ENCODE data around the gene ETV3.
"Not testable (repeated sequence)": the region's sequence is repeated elsewhere in the genome, so short reads cannot be mapped to it uniquely, and the experiment has no call there.

ETV3 gene

DNA sequence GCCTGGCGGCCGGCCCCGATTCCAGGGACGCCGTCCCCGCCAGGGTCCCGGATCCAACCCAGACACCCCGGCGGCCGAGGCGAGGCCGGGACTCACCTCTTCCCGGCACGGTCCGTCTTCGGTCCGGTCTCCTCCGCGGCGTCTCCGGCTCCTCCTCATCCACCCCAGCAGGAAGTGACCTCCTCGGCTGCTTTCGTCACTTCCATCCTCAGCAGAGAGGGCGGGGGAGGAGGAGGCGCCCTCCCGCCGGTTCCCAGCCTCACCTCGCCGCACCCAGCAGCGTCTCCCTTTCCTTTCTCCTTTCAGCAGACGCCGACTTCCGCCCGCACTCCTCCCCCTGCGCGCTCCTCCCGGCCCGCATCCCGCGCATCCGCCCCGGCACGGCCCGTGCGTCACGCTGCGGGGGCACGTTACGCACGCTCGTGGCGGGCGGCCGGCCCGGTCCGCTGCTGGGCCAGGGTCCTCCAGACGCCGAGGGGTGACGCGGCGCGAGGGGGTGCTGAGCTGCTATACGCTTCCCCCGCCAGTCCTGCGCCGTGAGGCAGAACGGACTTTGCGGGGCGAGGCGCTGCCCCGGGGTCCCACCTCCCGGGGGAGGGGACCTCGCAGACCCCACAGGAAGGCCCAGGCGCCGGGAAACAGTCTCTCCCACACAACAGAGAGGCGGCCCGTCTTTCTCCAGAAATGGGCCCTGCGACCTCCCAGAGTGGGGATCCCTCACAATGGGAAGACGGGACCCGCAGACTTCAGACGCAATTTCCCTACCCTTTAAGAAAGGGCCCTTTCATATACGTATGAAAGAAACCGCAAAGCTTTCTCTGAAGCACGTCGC lies at the start of gene ETV3:
ETV3 (minus strand) TSS at position 176 of the 832 bp plus-strand sequence. CDS start 2,043 bp downstream, outside the sequence.
- DNase-seq, result peak; percentile 91

DNA sequence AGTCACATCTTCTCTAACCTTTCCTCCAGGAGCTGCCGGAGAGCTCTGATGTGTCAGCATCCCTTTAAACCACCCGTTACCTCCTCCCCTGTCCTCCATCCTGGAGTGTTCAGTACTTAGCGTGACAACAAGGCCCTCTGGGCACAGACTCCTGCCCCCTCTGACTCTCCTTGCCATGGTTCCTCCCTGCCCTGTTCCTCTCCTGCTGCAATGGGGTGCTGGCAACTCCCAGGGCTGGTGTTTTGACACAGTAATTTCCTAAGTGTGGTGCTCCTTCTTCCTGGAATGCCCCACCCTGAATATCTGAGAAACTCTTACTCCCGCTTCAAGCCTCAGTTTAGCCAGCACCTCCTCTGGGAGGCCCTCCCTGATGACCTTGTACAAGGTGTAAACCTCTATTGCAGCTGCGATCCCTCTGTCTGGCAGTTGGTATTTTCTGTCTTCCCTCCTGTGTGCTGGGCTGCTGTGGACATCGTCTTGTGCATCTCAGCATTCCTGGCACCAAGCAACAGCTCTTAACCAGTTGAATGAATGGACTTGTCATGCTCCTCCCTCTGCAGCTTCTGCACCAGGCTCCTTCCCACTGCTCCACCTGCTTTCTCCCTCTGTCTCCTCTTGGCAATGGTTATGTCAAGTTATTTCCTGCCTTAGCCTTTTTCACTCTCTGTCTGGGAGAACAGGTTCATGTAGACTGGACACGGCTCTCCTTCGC lies 48.2 kb upstream of the ETV3 start:
- DNase-seq, result no peak

DNA sequence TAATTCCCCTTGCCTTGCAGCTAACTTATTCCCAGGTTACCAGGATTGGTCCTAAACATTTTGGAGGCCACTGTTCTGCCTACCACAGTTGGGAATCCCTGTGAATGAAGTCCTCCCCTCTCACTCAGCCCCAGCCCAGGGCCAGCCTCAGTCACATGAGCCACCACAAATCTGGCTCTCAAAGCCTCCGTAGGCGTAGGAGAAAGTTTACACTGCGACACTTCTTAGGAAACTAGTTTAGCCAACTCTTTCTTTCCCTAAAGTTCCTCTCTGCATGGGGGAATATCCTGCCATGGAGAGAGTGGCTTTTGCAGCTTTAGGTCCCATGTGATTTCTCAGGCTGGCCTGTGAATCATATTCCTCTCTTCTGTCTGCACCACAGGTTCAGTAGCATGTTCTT lies 45.7 kb upstream of the ETV3 start:
- no peak for DNase-seq

DNA sequence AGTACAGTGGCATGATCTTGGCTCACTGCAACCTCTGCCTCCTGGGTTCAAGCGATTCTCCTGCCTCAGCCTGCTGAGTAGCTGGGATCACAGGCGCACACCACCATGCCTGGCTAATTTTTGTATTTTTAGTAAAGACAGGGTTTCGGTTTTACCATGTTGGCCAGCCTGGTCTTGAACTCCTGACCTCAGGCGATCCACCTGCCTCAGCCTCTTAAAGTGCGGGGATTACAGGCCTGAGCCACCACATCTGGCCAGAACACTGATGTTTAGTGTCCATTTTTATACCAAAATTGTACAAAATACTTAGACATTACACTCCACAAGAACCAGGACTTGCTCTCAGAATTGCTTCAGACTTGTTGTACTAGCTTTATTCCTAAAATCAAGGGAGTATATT lies 44.2 kb upstream of the ETV3 start:
- not testable (repeated sequence) for DNase-seq

DNA sequence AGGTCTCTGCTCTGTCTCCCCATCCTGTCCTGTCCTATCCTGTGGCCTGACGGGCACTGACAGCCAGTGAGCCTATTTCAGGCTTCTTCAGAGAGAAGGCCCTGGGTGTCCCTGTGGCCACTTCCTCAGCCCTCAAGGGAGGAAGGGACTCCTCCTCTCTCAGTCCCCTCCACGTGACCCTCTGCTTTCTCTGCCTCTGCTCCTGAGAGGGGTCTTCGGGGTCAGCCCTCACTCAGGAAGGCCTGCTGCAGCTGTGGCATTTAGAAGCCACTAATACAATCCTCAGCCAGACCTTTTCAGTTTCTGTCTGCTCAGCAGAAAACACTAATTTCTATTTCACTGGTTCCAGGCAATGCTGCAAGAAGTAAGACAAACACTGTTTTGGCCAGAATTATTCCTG lies 43.6 kb upstream of the ETV3 start:
- DNase-seq, result no peak

DNA sequence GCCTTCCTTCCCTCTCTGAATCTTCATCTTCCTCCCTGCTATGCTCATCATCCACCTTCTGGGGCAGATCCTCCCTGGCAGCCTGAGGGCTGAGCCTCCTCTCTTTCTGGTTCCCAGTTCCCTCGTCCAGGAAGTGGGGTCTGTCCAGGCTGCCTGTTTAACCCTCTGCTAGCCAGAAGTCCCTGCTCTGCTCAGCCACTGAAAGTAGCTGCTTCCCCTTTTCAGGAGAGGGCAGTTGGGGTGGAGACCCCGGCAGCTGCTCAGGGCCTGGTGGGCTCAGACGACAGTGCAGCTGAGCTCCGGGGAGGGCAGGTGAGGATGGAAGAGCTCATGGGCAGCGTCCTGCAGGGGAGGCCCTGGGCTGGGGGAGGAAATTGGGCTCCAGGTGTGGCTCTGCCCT lies 43.1 kb upstream of the ETV3 start:
- no peak for DNase-seq

DNA sequence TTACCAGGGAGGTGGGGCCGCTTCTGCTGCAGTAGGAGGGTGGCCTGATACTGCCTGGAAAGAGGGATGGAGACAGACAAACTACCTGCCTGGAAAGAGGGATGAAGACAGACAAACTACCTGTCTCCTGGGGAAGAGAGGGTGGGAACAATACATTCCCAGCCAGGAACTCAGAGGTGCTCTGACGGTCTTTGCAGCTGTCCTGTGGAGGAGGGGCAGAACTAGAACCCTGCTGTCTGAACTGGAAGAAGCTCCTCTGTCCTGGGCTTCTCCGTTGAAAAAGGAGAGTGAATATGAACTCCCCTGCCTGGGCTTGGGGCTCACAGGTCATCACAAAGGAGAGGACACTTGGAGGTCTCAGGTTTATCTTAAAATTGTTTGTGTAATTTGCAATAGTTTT lies 40.3 kb upstream of the ETV3 start:
- DNase-seq, result no peak

DNA sequence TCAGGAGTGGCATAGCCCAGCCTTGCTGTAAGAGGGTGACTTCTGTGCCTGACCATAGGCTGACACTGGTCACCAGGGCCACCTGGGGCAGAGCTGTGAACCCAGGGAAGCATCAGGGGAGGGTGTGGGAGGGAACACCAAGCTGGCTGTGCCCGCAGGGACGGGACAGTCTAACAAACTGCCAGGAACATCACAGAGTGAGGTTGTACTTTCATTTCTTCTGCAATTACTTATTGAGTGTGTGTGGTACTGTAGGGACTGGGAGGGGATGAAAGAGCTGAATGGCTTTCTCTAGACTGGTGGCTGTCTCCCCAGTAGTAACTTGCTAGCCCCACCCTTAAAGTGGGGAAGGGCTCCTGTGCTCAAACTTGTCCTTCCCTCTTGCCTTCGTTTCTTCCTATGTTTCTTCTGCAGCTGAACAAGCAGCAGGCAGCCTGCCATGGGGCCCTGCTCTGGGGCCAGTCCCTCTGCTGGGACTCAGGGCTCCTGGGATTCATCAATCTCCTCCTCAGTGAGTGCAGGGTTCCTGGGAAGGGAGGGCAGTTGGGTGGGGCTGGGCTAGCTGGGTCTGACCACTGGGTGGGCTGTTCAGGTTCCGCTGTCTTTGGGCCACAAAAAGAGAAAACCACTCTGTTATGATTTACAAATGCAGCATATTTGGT lies 39.7 kb upstream of the ETV3 start:
- DNase-seq, result no peak

DNA sequence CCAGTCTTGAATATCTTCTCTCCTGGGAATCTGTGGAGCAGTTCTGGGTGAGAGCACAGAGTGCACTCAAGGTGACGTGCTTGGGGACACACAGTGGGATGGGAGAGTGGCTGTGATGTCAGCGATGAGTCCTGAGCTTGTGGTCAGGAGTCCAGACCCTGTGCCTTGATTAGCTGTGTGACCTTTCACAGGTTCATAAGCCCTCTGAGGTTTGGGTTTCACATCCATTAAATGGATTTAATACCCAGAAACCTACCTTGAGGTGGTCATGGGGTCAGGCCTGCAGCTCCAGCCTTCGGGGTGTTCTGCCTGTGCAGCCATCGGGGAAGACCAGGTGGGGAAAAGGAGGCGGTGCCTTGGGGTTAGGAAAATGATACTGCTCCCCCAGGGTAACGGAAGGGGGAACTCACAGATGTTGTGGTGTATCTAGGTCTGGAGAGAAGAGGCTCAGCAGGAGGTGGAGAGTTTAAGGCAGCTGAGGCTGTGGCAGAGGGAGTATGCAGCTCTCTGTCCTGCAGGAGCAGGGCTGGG lies 38.5 kb upstream of the ETV3 start:
- no peak for DNase-seq

DNA sequence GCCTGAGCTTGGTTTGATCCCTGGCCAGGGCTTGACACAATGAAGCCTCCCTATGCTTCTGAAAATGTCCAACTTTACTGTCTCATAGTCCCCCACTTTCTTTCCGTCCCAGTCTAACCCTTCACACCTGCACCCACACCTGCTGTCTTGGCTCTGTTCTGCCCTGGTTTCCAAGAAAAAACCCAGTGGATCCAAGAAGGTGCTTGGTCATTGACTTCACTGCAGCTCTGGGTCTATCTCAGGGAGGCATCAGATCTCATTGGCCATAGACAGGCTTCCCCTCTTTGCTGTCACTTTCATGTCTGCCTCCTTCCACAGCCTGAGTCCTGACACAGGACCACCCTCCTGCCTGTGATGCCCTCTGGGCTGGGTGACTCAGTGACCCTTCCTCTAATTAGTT lies 37.8 kb upstream of the ETV3 start:
- no peak for DNase-seq

DNA sequence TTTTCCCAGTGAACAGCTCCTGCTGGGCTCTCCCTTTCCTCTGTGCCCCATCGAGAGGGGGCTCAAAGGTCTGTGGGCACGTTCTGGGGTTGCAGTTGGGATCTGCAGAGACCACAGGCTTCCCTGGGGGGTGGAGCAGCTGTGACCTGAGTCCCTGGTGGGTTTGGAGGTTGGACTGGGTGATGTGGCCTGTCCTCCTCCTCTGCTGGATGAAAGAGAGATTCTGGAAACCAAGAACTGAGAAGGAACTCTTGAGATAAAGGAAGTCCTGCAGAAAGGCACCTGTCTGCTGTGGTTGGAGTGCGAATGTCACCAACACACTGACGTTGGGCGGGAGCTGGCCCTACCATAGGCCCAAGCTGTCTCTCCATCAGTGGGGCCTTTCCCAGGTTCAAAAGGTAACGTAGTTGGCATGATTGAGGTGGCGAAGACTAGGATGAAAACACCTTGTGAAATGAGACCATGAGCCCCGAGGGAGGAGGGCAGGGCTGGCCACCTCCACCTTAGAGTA lies 35.8 kb upstream of the ETV3 start:
- no peak for DNase-seq

DNA sequence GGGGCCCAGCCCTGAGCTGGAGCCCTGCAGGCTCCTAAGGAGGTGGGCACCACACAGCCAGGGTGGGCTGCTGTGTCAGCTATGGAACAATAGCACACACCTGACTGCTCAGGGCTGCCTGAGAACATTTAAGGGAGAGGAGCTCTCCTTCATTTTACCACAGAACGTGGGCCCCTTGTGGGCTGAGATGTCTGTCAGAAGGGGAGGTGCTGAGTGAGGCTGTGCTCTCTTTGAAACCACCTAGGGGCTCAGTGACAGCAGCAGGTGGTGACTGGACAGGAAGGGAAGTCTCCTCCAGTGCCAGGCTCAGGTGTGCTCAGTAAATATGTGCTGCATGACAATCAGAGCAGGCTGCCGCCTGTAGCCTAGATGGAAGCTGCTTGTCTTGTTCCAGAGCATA lies 35.0 kb upstream of the ETV3 start:
- DNase-seq, result not testable (repeated sequence)

DNA sequence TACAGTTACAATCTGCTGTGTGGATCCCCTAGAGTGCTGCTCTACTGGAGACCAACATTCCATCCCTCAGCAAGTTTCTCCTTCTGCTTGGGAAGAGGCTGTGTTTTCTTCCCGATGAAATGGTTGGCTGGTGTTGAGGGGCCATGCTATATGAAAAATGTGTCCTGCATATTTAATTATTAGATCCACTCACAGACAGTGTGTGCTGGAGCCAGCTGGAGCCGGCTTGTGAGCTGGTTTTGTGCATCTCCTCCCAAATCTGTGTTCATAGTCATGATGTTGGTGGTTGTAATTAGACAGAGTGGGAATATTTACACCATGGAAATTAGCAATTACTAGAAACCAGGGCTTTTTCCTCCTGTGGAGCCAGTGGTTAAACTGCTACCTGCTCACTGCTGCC lies 34.4 kb upstream of the ETV3 start:
- not testable (repeated sequence) for DNase-seq

DNA sequence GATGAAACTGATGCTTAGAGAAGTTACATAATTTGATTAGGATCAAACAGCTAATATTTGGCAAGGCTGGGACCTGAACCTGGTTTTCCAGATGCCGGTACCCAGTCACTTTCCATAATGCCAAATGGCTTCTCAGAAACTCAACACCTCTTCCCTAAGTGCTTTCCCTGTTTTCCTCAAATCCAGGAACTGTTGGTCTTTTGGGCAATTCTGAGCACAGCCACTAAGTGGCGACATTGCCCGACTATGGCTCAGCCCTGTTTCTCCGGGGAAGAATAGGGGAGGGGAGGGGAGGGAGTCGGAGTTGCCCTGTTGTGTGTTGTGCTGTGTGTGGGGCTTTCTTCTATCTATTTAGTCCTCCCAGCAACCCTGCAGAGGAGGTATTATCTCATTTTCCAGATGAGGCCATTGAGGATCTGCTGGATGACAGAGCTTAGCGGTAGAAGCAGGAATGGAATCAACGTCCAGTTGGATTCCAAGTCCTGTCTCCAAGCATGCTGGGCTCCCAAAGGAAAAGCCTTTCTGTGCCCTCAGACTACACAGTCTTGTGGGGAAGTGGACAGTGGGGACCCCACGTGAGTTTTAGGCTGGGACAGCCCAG lies 33.8 kb upstream of the ETV3 start:
- DNase-seq, result not testable (repeated sequence)

DNA sequence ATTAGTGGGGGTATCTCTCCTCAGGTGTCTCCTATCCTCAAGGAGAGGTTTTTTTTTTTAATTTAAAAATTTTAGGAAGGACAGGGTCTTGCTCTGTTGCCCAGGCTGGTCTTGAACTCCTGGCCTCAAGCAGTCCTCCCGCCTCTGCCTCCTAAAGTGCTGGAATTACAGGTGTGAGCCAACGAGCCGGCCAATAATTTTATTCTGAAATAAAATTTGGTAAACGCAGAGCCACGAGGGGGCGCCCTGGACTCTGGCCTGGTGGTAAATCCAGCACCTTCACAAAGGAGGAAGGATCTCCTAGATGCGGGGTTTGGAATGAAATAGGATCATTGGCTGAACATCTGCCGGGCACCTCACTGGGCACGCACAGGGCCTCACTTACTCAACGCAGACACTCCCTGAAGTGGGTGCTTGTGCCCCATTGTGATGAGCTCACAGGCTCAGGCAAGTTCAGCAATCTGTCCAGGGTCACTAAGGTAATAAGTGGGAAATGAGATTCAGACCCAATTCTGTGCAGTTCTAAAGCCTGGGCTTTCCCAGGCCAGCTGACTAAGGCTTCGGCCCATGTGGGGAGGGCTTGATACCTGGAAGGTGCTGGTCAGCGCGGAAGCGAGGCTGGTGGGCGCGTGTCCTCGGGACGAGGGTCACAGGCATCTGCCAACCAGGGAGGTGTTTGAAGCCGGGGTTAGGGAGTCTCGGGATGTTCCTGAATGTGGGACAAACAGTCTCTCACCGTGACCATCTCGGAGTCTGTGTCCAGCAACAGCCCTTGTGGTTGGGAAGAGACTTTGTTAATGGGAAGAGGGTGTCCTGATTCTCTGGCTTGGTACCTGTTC lies 32.7 kb upstream of the ETV3 start:
- DNase-seq, result peak; percentile 19

DNA sequence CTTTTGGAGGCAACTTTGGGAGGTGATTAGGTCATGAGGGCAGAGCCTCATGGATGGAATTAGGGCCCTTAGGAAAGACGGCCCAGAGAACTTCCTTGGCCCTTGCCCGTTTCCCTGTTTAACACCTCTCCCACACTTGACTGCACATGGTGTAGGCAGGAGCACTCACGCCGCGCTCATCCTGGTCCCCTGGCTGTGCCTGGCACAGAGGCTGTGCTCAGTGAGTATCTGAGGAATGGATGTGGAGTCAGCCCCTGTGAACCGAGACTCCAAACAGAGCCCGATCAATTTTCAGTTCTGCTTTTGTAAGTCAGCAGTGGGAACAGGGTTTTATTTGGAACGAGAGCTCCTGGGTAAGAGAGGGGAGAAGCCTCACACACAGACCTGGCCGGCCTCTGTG lies 29.8 kb upstream of the ETV3 start:
- no peak for DNase-seq

DNA sequence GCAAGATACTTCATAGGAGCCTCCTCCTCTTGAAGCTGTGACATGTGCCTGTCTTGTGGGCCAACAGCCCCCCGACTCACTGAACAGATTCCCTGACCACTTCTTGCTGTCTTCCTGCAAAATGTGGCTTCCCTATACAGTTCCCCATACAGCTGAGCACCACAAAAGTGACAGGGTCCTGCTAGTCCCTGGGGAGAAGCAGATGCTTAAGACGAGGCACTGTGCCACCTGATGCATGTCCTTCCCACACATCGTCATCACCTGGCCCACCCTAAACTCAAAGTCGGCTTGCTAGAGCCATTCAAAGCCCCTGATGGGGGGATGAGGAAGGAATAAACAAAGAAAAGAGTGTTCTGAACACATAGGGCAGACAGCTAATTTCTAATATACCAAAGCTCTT lies 29.2 kb upstream of the ETV3 start:
- DNase-seq, result no peak

DNA sequence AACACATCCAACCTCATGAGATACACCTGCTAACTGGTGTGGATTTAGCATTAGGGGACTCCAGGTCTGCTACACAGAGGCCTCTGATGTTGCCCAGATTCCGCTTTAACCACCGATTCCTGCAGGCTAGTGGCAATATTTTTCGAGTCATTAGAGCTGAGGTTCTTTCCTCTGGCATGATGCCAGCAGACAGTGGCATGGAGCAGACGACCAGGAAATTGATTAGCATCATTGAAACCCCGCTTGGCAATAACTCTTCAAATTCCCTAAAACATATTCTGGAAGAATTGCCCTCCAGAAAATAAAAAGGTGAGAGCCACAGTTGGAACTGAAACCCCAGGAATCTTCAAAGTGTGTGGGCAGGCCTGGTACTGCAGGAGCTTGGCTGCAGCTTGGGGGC lies 28.4 kb upstream of the ETV3 start:
- DNase-seq, result no peak

DNA sequence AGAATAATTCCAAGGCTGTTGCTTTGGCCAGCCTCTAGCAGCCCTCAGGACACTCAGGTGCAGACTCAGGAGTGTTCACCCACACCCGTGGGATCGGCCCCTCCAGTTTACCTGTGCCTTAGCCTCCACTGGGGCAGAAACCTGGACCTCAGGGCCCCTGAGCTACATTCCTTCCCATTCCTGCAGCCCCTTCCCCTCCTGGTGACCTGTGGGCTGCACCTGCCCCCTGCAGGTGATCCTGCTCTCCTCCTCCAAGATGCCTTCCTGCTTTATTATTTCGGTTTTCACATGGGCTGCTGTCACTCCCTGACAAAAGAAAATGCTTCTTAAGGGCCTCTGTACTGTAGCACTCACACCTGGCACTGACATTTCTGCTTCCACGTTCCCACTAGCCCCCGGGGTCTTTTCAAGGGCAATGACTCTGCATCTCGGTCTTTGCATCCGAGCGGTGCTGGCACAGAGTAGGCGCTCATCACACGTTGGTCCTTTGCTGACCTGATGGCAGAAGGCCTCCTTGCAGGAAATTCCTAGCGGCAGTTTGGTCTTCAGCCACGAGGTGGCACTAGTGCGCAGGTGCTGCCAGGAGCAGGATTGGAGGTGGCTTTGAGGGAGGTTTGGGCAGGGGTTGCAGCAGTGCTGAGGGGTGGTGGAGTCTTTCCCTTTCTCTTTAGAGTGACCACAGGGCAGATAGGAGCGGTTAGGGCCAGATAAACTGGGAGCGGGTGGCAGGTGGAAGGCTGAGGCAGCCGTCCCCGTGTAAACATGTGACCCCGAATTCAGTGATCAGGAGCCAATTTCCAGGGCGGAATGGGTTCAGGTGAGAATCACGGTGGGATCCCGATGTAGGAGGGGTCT lies 25.3 kb upstream of the ETV3 start:
- DNase-seq, result peak; percentile 68

DNA sequence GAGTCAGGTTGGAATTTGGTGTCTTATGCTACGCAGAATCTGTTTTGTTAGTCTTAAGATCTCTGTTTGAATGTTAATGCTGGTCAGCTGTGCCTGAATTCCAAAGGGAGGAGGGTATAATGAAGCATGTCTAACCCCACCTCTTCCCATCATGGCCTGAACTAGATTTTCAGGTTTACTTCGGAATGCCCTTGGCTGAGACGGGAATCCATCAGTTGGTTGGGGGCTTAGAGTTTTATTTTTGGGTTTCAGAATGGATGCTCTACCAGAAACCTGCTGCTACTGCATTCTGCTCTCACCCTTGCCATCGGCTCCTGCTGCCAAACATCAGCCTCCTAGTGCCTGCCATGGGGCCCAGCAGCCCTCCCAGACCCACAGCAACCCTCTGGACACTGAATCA lies 24.1 kb upstream of the ETV3 start:
- no peak for DNase-seq

DNA sequence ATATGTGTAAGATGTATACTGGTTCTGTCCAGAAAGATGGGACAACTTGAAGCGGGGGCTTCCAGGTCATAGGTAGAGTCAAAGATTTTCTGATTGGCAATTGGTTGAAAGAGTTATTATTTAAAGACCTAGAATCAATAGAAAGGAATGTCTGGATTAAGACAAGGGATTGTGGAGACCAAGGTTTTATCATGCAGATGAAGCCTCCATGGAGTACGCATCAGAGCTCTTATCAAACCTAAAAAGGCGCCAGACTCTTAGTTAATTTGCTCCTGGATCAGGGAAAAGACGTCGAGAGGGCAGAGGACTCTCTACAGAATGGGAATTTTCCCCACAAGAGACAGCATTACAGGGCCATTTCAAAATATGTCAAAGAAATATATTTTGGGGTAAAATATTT lies 23.7 kb upstream of the ETV3 start:
- DNase-seq, result no peak

Data from CD4-positive, alpha-beta T cell treated with Interleukin-12 subunit alpha and Interleukin-12 subunit beta, for 1 hour (primary cell).